ENCODE results near the gene RNF5. TPM values are rescaled to one million over a fixed set of nuclear protein-coding genes. Genes with fewer than 3 reads are reported as not detected.

RNF5 gene
- total and polyA plus RNA-seq, 7 donors = 61.5 to 220 (median 107) TPM

DNA sequence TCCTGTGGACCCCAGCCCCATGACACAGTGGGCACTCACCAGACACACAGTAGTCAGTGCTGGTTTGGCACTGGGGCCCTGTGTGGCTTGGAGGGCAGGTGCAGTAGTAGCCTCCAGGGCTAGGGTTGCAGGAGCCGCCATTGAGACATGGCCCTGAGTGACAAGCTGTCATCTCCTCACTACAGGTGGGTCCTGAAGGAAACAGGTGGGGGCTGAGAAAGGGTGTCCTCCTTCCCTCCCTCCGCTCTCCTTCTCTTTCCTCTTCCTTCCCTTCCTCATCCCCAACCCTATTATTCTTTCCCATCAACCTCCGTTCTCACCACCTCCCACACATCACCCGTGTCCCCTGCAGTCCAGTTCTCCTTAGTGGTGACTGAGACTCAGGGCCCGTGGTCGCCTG is 35.4 kb downstream of the RNF5 start:
- DNase-seq = peak; percentile 38
- WGBS, 2 donors = 87 to 92% methylated on average over 6 of the region's 6 CpGs
- no peaks in the 10 kb centered on the region for H3K9me3 ChIP-seq
- TF ChIP-seq POLR2A (IDR thresholded peaks at IDR 0.05) (no peak), CTCF (IDR thresholded peaks at IDR 0.05) (no peak), POLR2AphosphoS5 (IDR thresholded peaks at IDR 0.05) (no peak), EP300 (IDR thresholded peaks at IDR 0.05) (no peak)
- no peaks in the 10 kb centered on the region for H3K36me3 ChIP-seq
- intact Hi-C loops (cut with DNase I) = no loop called here
- no peak overlapping the region for H3K27ac ChIP-seq
- no peaks in the 10 kb centered on the region for H3K27me3 ChIP-seq
- no peaks in the 10 kb centered on the region for H3K4me1 ChIP-seq
- H3K4me3 ChIP-seq = no peak overlapping the region

DNA sequence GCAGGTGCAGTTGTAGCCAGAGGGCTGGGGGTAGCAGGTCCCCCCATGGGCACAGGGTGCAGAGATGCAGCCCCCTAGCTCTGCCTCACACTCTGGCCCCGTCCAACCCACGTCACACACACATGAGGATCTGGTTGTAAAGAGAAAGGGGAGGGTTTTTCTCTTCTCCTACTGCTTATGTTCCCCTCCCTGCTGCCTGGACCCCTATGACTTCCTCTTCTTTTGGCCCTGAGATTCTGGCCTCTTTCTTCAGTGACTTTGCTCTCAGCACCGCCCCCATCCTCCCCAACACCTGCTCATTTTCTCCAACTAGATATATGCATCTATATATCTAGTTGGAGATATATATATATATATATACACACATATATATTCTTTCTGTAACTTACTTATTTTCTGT is 35.9 kb downstream of the RNF5 start:
- no peak overlapping the region for H3K4me3 ChIP-seq
- no peaks in the 10 kb centered on the region for H3K4me1 ChIP-seq
- intact Hi-C loops (cut with DNase I) = no loop called here
- DNase-seq = no peak
- WGBS, 2 donors = 73 to 77% methylated on average over 3 of the region's 3 CpGs
- H3K9me3 ChIP-seq = no peaks in the 10 kb centered on the region
- no peak overlapping the region for H3K27ac ChIP-seq
- no peaks in the 10 kb centered on the region for H3K27me3 ChIP-seq
- TF ChIP-seq POLR2AphosphoS5 (IDR thresholded peaks at IDR 0.05) (no peak), POLR2A (IDR thresholded peaks at IDR 0.05) (no peak), CTCF (IDR thresholded peaks at IDR 0.05) (no peak), EP300 (IDR thresholded peaks at IDR 0.05) (no peak)
- H3K36me3 ChIP-seq = no peaks in the 10 kb centered on the region

GRCh38 chr6:32215617-32216016 is 37.4 kb downstream of the RNF5 start:
- H3K4me1 ChIP-seq = no peaks in the 10 kb centered on the region
- no peak overlapping the region for H3K27ac ChIP-seq
- WGBS, 2 donors = 92 to 98% methylated on average over 4 of the region's 4 CpGs
- no peak for DNase-seq
- no peaks in the 10 kb centered on the region for H3K9me3 ChIP-seq
- no peak overlapping the region for H3K4me3 ChIP-seq
- intact Hi-C loops (cut with DNase I) = no loop called here
- no peaks in the 10 kb centered on the region for H3K36me3 ChIP-seq
- H3K27me3 ChIP-seq = peaks cover 0 to under 1% (median 0%) of the 10 kb centered on the region in 3 donors
- TF ChIP-seq CTCF (IDR thresholded peaks at IDR 0.05) (no peak), POLR2A (IDR thresholded peaks at IDR 0.05) (no peak), POLR2AphosphoS5 (IDR thresholded peaks at IDR 0.05) (no peak), EP300 (IDR thresholded peaks at IDR 0.05) (no peak)

DNA sequence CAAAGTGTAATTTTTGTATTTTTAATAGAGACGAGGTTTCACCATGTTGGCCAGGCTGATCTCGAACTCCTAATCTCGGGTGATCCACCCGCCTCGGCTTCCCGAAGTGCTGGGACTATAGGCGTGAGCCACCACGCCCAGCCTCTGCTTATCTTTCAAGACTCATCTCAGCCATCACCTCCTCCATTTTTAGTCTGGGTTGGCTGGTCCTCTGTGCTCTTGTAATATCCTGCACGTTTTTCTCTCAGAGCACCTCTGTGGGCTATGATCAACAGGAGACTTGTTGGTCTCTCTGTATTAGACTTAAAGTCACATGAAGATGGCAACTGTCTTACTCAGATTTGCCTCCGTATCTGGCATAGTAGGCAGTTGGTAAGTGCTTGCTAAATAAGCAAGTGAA is 38.1 kb downstream of the RNF5 start:
- H3K27me3 ChIP-seq = peaks cover 0 to 5% (median 0%) of the 10 kb centered on the region in 3 donors
- 73 to 90% methylated on average over 10 of the region's 10 CpGs for WGBS, 2 donors
- DNase-seq = peak; percentile 43
- H3K27ac ChIP-seq = no peak overlapping the region
- H3K4me3 ChIP-seq = no peak overlapping the region
- no peaks in the 10 kb centered on the region for H3K9me3 ChIP-seq
- H3K36me3 ChIP-seq = no peaks in the 10 kb centered on the region
- intact Hi-C loops (cut with DNase I) = no loop called here
- TF ChIP-seq POLR2A (IDR thresholded peaks at IDR 0.05) = no peak
- no peak for TF ChIP-seq CTCF (IDR thresholded peaks at IDR 0.05)
- no peaks in the 10 kb centered on the region for H3K4me1 ChIP-seq

- WGBS, 2 donors = 92% methylated on average over 11 of the region's 11 CpGs
- peak; percentile 40 for DNase-seq
Measured at GRCh38 chr6:32216998-32217397, 38.8 kb downstream of the RNF5 start.

More at GRCh38 chr6:32216998-32217397, 38.8 kb downstream of the RNF5 start:
- no peaks in the 10 kb centered on the region for H3K36me3 ChIP-seq
- TF ChIP-seq POLR2A (IDR thresholded peaks at IDR 0.05) = no peak
- no peak for TF ChIP-seq POLR2AphosphoS5 (IDR thresholded peaks at IDR 0.05)
- TF ChIP-seq EP300 (IDR thresholded peaks at IDR 0.05) = no peak
- no peak for TF ChIP-seq CTCF (IDR thresholded peaks at IDR 0.05)
- no peak overlapping the region for H3K27ac ChIP-seq
- H3K9me3 ChIP-seq = no peaks in the 10 kb centered on the region
- H3K4me3 ChIP-seq = no peak overlapping the region
- peaks cover 0 to 5% (median 0%) of the 10 kb centered on the region in 3 donors for H3K27me3 ChIP-seq
- intact Hi-C loops (cut with DNase I) = no loop called here
- H3K4me1 ChIP-seq = no peaks in the 10 kb centered on the region

Measured in sigmoid colon (tissue), 7 donors.